ENCODE data around the gene GRID2IP.

GRCh38 chr7:6477318-6477660, 74.0 kb downstream of the GRID2IP start:
- TF ChIP-seq ZNF214 (tag by site-specific recombination; IDR thresholded peaks at IDR 0.05; ENCODE audit: borderline replicate concordance) (no peak), ZNF658 (tag by site-specific recombination; IDR thresholded peaks at IDR 0.05) (no peak), YY2 (tag by site-specific recombination; IDR thresholded peaks at IDR 0.05) (no peak), CTCF (tag by site-specific recombination; IDR thresholded peaks at IDR 0.05) (no peak), ZBTB11 (tag by site-specific recombination; conservative IDR thresholded peaks at IDR 0.05; ENCODE audit: low read depth) (no peak), ZIC2 (tag by site-specific recombination; IDR thresholded peaks at IDR 0.05) (no peak), BCL11B (tag by site-specific recombination; IDR thresholded peaks at IDR 0.05; ENCODE audit: low read depth) (no peak)

Measured in HEK293 (cell line).